Muscle of back (tissue), 11 donors: ENCODE results near the gene PLPPR5. TPM values are rescaled to one million over a fixed set of nuclear protein-coding genes. Genes with fewer than 3 reads are reported as not detected.

Experiments used
- DNase-seq, 3 donors: peaks; one replicate each; pipeline versions ENCODE4 v3.0.0 to v3.0.0-alpha.2; 2013
- polyA plus RNA-seq, 10 donors: library from polyadenylated mRNA; unstranded; fragments of 120-200 nt; gene quantifications; one replicate each; pipeline ENCODE4 v1.2.1, GENCODE V29; 2013; ENCODE audit not compliant: insufficient read length in 10 of 10

Gene PLPPR5
- polyA plus RNA-seq, 10 donors: 1.4 to 7.4 (median 1.8) TPM

DNA sequence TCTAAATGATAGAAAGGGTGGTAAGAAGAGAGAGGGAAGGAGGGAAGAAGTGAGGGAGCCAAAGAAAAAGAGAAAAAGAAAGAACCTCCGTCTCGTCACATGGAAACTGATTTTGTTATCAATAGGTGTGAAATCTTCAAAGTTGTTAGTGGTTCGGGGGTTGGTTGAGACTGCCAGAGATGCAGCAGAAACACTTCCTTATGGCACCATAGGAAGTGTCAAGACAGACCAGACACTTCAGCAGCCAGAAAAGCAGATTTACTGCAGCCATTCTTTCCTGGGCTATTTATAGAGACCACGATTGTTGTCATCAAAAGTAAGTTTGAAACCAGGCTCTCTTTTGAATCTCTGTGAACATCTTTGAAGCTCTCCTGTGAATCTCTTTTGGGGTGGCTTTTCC, 150.5 kb downstream of the PLPPR5 start:
- DNase-seq: no peak

DNA sequence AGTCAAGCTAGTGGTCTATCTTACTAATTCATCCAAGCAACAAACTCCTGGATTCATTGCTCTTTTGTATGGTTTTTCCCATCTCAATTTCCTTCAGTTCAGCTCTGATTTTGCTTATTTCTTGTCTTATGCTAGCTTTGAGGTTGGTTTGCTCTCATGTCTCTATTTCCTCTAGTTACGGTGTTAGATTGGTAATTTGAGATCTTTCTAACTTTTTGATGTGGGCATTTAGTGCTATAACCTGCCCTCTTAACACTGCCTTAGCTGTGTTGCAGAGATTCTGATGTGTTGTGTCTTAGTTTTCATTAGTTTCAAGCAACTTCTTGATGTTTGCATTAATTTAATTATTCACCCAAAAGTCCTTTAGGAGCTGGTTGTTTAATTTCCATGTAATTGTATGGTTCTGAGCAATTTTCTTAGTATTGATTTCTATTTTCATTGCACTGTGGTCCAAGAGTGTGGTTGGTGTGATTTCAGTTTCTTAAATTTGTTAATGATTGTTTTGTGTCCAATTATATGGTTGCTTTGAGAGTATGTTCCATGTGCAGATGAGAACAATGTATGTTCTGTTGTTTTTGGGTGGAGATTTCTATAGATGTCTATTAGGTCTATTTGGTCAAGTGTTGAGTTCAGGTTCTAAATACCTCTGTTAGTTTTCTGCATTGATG, 154.6 kb downstream of the PLPPR5 start:
- no peak for DNase-seq

DNA sequence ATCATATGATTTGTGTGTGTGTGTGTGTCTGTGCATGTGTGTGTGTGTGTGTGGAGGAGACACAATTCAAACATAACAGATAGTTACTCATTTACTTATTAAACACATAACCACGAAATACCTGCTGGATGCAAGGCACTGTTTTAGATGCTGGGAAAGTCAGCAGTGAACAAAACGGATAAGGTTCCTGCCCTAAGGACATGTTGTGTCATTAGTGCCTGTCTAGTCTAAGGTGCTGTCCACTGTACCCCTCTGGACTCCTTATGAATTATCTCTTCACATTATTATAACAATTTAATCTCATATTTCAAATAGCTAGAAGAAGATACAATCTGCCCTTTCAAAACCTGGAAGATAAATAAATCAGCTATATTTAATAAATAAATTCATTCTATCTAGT, 162.4 kb downstream of the PLPPR5 start:
- no peak for DNase-seq
